ENCODE measurements around the gene TMEM179. TPM values are rescaled to one million over a fixed set of nuclear protein-coding genes. Genes with fewer than 3 reads are reported as not detected.

The TMEM179 gene
- total RNA-seq, 4 donors from 2014 or later, result 1.1 to 10.5 (median 1.4) TPM; not detected in 1

DNA sequence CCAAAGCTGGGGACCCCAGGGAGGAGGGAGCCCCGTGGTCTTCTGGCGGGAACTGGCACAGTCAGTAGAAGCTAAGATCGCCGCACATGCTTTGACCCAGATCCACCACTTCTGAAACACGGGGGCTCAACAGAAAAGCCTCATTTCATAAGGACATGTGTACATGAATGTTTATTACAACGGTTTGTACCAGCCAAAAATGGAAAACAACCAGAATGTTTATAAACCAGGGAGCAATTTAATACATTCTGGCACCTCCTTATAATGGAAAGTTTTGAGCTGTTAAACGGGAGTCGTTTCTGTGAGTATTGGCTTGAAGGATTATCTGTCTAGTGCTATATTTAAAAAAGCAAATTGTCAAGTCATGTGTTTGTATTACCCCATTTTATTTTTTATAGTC lies 7.3 kb upstream of the TMEM179 start:
- no peak overlapping the region for H3K27ac ChIP-seq
- in situ Hi-C loops (cut with MboI; ENCODE audit: low pct_ligation_motif_present in 1 of 4, low pct_unique_long_range_greater_than_20kb in 1 of 4, low sequenced_read_pairs in 3 of 4), result no loop called here
- no peak overlapping the region for H3K4me3 ChIP-seq
- no peaks in the 10 kb centered on the region for H3K9me3 ChIP-seq
- TF ChIP-seq CTCF (IDR thresholded peaks at IDR 0.05) (no peak), POLR2AphosphoS5 (IDR thresholded peaks at IDR 0.05) (no peak), POLR2A (IDR thresholded peaks at IDR 0.05) (no peak), EP300 (IDR thresholded peaks at IDR 0.05; ENCODE audit: low read depth) (no peak)
- no peaks in the 10 kb centered on the region for H3K4me1 ChIP-seq
- intact Hi-C loops (cut with DNase I; ENCODE audit: low total_unique reads), result no loop called here
- H3K36me3 ChIP-seq, result no peaks in the 10 kb centered on the region
- WGBS, 2 donors (ENCODE audit: low coverage in 1 of 2), result 42 to 54% methylated on average over 3 to 8 of the region's 8 CpGs
- peaks cover 25% of the 10 kb centered on the region for H3K27me3 ChIP-seq
- DNase-seq, result no peak

- Histone ChIP-seq H3K4me1 (no peaks in the 10 kb centered on the region), H3K27ac (no peak overlapping the region), H3K4me3 (no peak overlapping the region), H3K36me3 (no peaks in the 10 kb centered on the region), H3K27me3 (peaks cover 26% of the 10 kb centered on the region), H3K9me3 (no peaks in the 10 kb centered on the region)
- no peak for TF ChIP-seq EP300 (IDR thresholded peaks at IDR 0.05; ENCODE audit: low read depth)
- TF ChIP-seq CTCF (IDR thresholded peaks at IDR 0.05), result no peak
- TF ChIP-seq POLR2AphosphoS5 (IDR thresholded peaks at IDR 0.05), result no peak
- TF ChIP-seq POLR2A (IDR thresholded peaks at IDR 0.05), result no peak
- intact Hi-C loops (cut with DNase I; ENCODE audit: low total_unique reads), result no loop called here
- in situ Hi-C loops (cut with MboI; ENCODE audit: low pct_ligation_motif_present in 1 of 4, low pct_unique_long_range_greater_than_20kb in 1 of 4, low sequenced_read_pairs in 3 of 4), result no loop called here
- WGBS, 2 donors (ENCODE audit: low coverage in 1 of 2), result 67% methylated on average over 4 of the region's 4 CpGs; no CpG with 5 or more reads in 1 of the 2 donors
- no peak for DNase-seq
These were observed 6.3 kb upstream of the TMEM179 start for GRCh38 chr14:104610749-104611310.

GRCh38 chr14:104609666-104610065 lies 5.1 kb upstream of the TMEM179 start:
- 87% methylated on average over 7 of the region's 7 CpGs; no CpG with 5 or more reads in 1 of the 2 donors for WGBS, 2 donors (ENCODE audit: low coverage in 1 of 2)
- in situ Hi-C loops (cut with MboI; ENCODE audit: low pct_ligation_motif_present in 1 of 4, low pct_unique_long_range_greater_than_20kb in 1 of 4, low sequenced_read_pairs in 3 of 4), result no loop called here

GRCh38 chr14:104603711-104604401 lies 716 bp downstream of the TMEM179 start:
- intact Hi-C loops (cut with DNase I; ENCODE audit: low total_unique reads) (no loop called here), in situ Hi-C loops (cut with MboI; ENCODE audit: low pct_ligation_motif_present in 1 of 4, low pct_unique_long_range_greater_than_20kb in 1 of 4, low sequenced_read_pairs in 3 of 4) (no loop called here)
- Histone ChIP-seq H3K36me3 (no peaks in the 10 kb centered on the region), H3K4me1 (peaks cover 0 to 4% (median 2%) of the 10 kb centered on the region in 4 donors), H3K4me3 (peak overlapping the region in 1 of 4 donors; percentile 33), H3K27me3 (peaks cover 78% of the 10 kb centered on the region), H3K9me3 (no peaks in the 10 kb centered on the region), H3K27ac (no peak overlapping the region)
- DNase-seq, result no peak
- no peak for TF ChIP-seq POLR2AphosphoS5 (IDR thresholded peaks at IDR 0.05)
- no peak for TF ChIP-seq POLR2A (IDR thresholded peaks at IDR 0.05)
- no peak for TF ChIP-seq CTCF (IDR thresholded peaks at IDR 0.05)
- no peak for TF ChIP-seq EP300 (IDR thresholded peaks at IDR 0.05; ENCODE audit: low read depth)
- WGBS, 2 donors (ENCODE audit: low coverage in 1 of 2), result 0 to 32% methylated on average over 3 to 31 of the region's 32 CpGs

More at GRCh38 chr14:104609666-104610065, 5.1 kb upstream of the TMEM179 start:
- no peak for TF ChIP-seq POLR2AphosphoS5 (IDR thresholded peaks at IDR 0.05)
- no peak for TF ChIP-seq EP300 (IDR thresholded peaks at IDR 0.05; ENCODE audit: low read depth)
- TF ChIP-seq POLR2A (IDR thresholded peaks at IDR 0.05), result no peak
- DNase-seq, result no peak
- H3K27ac ChIP-seq, result no peak overlapping the region
- intact Hi-C loops (cut with DNase I; ENCODE audit: low total_unique reads), result no loop called here
- peaks cover 34% of the 10 kb centered on the region for H3K27me3 ChIP-seq
- no peaks in the 10 kb centered on the region for H3K4me1 ChIP-seq
- no peak overlapping the region for H3K4me3 ChIP-seq
- no peaks in the 10 kb centered on the region for H3K9me3 ChIP-seq
- H3K36me3 ChIP-seq, result no peaks in the 10 kb centered on the region
